GM19328 (cell line): Measurements from ENCODE around the gene TSPAN14.

Experiments
- ATAC-seq: cut with Tn5 transposase; IDR thresholded peaks from one replicate; pipeline ENCODE4 v1.9.1; 2021; ENCODE audit warnings: mild to moderate bottlenecking, moderate library complexity; ENCODE audit not compliant: unreplicated experiment

Gene TSPAN14

GRCh38 chr10:80486785-80487420 lies 32.8 kb downstream of the TSPAN14 start:
- ATAC-seq = no peak

DNA sequence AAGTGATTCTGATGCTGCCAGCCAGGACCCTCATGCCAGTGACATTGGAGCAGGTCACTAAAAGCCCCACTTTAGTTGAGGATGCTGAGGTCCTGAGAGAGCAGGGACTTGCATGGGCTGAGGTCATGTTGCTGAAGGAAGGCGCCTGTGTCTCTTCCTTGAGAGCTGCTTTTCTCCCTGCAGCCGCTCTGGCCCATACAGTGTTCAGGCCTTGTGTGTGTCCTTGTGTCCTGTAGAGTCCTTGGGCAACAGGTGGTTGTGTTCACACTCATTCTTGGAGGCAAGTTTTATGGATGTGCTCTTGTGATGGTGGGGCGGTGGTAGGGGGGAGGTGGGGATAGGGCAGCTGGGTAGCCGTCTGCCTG lies 33.3 kb downstream of the TSPAN14 start:
- ATAC-seq = no peak

DNA sequence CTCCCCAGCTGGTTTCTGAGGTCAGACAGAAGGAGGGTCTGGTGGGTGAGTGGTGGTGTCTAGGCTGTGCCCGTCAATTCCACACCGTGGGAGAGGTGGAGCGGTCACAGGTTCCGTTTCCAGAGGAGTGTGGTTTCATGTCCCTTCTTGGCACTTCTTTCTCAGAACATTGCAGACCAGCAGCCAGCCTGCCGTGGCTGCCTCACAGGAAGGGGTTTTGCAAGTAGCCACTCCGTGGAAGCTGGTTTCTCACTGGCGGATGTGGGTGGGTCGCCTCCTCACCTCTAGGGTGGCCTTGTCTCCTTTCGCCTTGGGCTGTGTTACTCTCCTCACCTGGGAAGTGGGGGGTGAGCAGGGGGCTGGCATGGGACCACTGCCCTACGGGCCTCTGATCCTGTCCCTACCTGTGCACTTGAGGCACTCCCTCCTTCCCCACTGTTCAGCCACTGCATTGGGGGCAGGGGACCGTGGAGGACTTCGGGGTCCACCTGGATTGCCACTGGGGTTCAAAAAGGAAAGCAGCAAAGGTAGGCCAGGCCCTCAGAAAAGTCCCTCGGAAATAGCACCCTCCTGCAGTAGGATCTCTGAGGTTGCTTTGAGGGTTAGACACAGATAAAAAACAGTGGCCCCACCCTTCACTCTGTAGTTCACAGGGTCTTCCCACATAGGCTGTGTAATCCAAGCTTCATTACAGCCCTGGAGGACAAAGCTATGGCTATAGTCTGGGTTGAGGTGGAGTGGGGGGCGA lies 33.9 kb downstream of the TSPAN14 start:
- no peak for ATAC-seq

GRCh38 chr10:80488539-80489066 lies 34.5 kb downstream of the TSPAN14 start:
- no peak for ATAC-seq

- ATAC-seq = no peak
Observed at GRCh38 chr10:80489371-80490112, 35.4 kb downstream of the TSPAN14 start.

DNA sequence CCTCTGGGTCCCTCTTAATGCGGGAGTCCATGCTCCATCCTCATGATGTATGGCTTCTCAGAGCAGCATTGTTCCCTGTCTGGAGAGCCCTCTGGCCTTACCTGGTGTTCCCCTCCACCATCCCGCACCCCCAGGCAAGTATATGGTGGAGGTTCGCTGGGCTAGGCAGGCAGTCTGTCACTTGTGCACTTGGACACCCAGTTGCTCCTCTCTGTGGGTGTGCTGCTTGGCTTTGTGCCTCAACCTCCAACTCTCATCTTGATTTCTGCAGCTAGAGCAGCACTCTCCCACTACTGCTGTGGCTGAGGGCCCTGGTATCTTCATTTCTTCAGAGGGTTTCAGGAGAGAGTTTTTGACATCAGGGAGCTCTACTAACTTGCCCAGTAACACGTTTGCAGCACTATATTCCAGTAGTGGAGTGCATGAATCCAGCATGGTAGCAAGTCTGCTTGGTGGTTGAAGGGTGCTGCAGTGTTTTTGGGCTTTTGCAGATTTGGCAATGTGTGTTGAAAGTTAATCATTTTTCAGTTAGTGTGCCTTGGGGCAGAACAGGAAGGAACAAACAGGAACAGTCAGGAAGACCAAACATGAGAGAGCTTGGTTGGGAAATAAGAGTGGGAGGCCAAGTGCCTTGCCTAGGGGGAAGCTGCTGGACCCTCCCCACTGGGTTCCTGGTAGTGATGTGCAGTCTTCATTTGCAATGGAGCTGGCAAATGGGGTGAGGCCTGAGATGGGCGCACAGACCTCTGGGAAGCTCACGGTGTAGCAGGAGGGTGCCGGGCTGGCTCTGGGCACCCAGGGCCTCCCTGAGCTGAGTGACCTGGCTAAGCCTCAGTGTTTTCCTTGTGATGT lies 37.4 kb downstream of the TSPAN14 start:
- no peak for ATAC-seq

DNA sequence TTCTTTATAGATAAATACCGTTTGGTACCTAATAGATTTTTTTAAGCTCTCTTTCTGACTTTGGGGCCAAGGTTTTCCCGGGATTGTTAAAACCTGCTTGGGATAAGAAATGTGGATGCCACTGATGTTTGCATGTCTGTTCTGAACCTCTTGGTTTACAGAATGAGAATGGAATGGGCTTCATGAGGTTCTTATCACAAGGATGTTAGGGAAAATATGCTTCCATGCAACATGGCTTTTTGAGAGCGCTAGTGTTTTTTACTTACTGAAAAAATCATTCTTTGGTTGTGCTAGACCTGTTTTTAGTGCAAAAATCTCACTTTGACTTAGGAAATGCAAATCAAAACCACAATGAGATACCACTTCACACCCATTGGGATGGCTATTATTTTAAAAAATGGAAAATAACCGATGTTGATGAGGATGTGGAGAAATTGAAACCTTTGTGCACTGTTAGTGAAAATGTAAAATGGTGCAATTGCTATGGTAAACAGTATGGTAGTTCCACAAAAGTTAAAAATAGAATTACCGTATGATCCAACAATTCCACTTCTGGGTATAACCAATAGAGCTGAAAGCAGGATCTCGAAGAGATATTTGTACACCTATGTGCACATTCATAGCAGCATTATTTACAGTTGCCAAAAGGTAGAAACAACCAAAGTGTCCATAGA lies 38.9 kb downstream of the TSPAN14 start:
- ATAC-seq = peak; percentile 38

DNA sequence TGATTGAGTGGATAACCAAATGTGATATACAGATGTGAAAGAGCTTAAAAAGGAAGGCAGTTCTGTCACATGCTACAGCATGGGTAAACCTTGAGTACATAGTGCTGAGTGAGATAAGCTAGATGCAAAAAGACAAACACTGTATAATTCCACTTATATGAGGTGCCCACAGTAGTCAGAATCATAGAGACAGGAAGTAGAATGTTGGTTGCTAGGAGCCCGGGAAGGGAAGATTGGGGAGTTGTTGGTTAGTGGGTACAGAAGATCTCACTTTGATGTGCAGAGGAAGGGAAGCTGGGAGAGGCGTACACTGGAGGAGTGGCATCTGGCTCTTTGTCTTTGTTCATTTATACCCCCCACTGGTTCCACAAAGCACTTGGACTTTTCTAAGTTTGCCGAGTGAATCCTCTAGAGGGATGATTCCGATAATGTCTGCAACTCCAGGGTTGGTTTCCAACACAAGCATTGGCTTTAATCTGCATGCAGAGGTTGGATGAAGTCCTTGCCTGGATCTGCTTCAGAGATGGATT lies 39.5 kb downstream of the TSPAN14 start:
- peak; percentile 48 for ATAC-seq

DNA sequence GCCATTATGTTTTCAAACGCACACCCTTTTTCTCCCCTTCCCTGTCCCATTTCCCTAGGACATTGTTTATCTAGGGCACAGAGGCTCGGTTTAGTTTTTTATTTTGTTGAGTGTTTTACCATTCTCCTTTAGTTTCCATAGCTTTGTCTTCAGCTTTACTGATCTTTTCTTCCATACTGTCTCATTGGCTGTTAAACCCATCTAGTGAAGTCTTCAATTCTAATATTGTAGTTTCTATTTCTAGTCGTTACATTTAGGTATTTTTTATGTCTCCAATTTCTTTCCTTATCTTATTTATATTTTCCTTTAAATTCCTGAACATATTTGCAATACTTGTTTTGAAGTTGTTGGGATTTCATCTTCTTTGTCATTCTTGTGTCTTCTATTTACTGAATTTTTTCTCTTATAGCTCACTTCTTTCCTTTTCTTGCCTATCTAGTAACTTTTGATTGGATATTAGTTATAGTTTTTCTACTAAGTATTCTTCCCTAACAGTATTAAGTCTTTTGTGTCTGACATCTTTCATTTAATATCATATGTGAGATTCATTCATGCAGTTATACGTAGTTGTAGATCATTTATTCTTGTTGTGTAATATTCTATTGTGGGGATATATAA lies 42.6 kb downstream of the TSPAN14 start:
- no peak for ATAC-seq

- ATAC-seq = no peak
Observed at GRCh38 chr10:80497187-80498077, 43.3 kb downstream of the TSPAN14 start.

- ATAC-seq = no peak
Observed at GRCh38 chr10:80498078-80498832, 44.1 kb downstream of the TSPAN14 start.

- no peak for ATAC-seq
Observed at GRCh38 chr10:80498833-80499741, 45.0 kb downstream of the TSPAN14 start.

DNA sequence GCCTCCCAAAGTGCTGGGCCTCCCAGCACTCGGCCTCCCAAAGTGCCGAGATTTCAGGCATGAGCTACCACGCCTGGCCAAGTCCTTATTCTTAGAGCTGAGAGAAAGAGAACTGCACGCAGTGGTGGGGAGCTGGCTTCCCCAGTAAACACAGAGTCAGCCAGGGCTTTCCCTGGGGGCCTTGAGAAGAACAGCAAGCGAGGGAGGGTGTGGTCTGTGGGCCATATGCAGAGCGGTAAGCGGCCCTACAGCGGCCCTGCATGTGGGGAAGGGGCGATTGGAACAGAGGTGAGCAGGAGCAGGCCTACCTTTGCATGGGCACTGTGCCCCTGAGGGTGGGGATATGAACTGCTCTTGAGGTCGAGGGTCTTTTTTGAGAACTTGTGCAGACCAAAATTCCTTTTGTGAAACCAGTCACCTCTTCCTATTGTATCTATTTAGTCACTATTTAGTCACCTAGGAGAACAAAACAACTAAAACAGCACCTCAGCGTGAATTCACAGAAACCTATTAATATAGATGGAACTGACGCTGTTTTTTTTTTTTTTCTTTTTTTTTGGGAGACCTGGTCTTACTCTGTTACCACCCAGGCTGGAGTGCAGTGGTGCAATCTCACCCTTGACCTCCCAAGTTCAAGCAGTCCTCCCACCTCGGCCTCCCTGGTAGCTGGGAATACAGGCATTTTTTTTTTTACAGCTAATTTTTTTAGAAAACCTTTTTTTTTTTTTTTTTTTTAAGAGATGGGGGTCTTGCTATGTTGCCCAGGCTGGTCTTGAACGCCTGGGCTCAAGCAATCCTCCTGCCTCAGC lies 46.7 kb downstream of the TSPAN14 start:
- ATAC-seq = peak; percentile 48

DNA sequence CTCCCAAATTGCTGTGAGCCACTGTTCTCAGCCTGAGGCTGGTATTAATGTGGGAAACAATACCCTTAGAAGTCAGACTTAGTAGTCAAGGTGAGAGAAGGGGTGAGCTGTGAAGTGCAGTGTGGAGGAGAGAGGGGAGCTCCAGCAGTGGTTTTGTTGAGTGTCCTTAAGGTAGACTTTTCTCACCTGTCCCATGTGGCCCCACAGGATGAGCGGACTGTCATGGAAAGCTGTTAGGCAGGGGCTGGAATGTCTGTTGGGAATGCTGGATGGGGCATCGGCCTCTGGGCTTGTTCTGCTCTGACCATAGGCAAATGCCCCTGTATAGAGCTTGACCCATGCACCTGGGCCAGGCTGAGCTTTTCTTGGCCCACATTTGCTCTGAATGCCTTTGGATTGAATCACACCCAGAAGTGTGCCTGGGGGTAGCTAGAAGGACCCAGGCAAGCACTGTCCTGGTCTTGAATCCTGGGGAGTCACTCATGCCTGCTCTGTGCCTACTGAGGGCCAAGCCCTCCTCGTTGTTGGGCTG lies 47.3 kb downstream of the TSPAN14 start:
- ATAC-seq = no peak

GRCh38 chr10:80501913-80502521 lies 47.9 kb downstream of the TSPAN14 start:
- ATAC-seq = no peak
